HG02938 (cell line): ENCODE data around the gene CISTR.
A peak's percentile ranks its signal among the peaks of the same experiment; 100 is the strongest.

Experiments
- ATAC-seq: cut with Tn5 transposase; IDR thresholded peaks from one replicate; pipeline ENCODE4 v1.9.1; 2021; ENCODE audit warnings: mild to moderate bottlenecking, moderate library complexity; ENCODE audit not compliant: unreplicated experiment

CISTR gene

DNA sequence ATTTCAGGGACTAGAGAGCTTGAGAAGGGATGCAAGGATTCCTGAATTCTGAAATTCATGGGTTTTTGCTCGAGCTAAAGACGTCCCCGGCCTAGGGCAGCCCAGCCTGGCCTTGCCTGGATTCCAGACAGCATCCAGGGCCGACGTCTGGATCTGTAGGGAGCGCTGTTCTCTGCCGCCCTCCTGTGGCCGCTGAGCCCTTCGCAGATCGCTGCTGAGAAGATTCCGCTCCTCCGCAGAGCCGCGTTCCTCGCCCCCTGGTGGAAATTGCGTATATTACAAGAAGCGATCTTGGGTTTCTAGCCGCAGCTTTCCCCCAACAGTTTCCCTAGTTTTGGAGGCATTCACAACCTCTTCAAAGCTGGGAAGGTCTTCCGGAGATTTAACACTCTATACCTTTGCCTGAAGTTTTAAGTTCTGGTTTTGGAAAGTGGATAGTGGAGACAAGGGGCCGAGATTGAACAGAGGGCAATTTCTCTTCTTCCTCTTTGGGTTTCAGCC, 5.1 kb downstream of the CISTR start:
- peak; percentile 42 for ATAC-seq

DNA sequence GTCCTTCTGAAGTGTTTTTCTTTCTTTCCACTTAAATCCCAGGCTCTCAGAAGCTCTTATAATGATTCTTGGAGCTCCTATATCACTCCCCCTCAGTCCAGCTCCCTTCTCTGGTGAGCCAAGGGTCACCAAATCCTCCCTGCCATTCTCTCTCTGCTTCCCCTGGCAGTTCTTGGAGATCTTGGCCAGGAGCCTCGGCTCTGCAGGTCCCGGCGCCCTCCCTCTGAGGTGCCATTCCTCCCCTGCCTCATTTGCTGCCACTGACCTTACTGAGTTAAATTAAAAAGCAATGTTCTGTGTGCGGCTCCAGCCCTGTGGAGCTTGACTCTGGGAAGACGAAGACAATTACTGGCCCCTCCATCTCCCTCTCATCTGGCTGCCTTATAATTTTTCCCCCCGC, 7.0 kb downstream of the CISTR start:
- no peak for ATAC-seq

DNA sequence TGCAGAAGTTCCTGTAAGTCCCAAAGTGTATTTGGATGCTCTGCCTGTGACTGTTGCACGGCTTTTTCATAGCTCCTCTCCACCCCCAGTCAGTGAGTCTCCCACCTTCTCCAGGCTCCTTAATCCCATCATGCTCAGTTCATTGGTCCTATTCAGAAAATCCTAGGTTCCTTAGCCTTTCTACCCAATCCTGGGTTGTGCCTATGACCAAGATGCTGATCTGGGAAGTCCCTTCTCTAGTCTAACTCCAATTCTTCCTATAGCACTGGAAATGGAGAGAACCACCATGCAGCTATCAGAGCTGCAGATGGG, 7.7 kb downstream of the CISTR start:
- ATAC-seq: no peak

DNA sequence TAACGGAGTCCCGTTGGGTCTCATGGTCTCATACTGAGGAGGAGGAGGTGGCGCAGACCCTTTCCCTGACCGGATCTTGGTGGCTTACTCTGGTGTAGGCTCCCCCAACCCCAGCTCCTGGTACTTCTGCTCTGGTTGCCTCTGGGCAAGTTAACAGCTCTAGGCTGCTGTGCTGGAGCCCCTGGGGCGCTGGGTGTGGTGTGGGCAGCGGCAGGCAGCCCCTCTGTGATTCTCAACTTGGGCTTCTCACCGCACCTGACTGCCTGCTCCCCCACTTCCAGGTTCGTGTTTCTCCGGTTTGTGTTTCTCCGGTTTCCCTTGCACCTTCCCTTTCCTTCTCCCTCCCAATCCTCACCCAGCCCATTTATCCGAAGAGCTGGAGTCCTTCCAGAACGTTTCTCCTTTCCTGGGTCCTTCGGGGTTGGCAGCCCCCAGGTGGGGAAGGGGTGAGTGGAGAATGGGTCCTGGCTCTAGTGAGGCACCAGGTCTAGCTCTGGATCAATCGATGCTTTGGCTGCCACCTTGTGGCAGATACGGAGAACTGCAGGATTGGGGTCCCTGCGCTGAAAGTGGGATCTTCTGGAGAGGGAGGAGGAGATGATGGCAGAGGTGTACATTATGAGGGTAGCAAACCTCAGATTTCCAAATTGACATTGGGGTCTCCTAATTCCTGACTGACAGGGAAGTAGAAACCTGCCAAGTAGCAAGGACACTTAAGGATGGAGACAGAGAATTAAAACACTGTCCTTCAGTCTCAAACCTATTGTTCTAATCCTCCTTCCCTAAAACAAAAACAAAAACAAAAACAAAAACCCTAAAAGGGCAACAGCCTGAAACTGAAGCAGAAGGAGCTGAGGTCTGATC, 8.3 kb downstream of the CISTR start:
- ATAC-seq: no peak

DNA sequence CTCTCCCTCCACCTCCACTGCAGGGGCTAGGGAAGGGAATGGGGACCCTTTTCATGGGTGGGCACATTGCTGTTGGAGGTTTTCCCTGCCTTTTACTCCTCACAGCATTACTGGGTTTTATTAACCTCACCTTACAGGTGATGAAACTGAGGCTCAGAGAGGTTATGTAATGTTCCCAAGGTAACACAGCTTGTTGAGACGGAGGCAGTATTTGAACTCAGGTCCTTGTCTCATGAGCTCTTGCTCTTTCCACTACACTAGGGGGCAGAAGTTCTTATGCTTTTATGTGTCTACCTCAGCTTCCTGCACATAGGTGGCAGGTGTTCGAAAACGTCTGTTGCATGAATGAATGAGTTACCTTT, 11.7 kb downstream of the CISTR start:
- no peak for ATAC-seq

DNA sequence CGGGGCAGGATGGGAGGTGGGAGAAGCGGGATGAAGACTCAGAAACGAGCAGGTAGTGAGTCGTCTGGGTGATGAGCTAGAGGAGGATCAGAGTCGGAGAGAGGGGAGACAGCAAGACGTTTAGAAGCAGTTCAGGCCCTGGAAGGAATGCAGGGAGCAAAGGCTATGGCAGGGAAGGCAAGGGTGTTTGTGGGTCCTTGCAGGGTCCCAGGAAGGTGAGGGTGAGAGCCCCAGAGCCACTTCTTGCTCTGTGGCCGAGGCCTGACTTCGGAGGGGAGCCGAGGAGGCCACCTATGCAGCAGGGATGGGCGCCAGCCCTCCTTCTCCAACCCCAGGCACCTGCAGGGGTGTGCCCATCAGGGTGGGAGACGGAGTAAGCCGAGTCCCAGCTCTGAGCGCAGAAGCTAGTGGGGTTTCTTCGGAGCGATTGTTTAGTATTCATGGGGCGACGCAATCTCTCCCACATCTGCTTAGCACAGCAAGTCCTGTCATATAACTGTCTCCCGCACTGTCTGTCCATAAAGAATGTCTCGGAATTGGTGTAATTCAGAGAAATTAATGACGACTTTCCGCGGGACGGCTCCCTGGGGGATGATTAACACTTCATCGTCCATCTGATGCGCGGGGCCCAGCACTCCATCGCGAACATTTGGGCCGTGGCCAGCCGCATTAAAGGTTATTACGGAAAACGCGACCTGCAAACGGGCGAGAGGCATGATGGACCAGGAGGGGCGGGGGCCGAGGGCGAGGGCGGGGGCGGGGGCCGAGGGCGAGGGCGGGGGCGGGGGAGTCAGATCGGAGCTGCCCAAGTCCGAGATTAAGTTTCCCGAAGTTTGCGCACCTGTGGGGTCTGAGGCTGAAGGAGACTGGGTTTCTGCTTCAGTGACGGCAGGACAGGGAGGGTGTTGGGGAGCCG, 12.3 kb downstream of the CISTR start:
- ATAC-seq: no peak

DNA sequence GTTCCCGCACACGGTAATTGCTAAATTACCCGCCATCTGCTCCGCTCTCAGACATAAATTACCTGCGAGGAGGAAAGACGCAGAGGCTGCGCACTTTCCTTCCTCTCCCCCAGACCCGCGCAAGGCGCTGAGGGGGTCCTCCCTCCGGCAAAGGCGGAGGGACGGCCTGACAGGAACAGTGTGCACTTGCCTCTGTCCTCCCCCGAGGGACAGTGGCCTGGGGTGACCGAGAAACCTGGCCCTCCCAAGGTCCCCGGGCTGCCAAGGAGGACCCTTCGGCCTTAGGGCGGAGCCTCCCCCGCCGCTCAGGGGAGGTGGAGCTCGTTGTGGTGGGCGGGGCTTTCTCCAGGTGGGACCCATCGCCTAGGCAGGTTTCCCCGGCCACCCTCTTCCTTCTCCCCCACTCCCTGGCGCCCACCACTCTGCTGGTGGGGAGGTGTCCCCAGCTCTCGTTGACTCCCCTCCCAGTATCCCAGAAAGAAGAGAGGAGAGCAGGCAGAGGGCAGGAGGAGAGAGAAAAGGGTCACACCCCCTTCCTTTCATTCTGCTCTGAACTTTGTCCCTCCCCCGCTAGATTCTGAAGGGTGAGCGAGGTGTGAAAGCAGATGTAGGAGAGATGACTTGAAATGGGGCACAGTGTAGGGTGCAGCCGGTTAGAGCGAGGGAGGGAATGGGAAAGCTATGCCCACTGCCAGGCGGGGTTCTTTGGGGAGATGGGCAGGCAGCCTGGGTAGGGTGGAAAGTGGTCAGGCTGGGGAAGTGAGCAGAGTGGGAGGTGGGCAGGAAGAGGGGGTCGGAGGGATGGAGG, 13.2 kb downstream of the CISTR start:
- no peak for ATAC-seq

DNA sequence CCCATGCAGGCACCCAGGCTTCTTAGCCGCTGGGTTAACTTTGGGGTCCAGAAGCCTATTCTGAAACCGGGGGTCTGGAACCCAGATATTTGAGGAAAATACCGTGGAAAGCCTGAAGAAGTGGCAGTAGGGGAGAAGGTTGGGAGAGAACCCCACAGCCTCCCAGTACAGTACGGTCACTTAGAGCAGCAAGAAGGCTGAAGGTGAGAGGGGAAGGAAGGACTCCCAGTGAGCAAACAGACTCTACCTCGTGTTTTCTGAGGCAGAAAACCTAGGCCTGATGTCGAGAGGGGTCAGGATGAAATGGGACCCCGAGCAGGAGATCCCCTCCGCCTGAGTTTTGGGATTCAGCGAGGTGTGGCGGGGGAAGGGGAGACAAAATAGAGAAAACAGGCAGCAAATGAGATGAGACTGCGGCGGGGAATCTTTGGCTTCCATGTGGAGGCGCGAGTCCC, 13.8 kb downstream of the CISTR start:
- no peak for ATAC-seq

DNA sequence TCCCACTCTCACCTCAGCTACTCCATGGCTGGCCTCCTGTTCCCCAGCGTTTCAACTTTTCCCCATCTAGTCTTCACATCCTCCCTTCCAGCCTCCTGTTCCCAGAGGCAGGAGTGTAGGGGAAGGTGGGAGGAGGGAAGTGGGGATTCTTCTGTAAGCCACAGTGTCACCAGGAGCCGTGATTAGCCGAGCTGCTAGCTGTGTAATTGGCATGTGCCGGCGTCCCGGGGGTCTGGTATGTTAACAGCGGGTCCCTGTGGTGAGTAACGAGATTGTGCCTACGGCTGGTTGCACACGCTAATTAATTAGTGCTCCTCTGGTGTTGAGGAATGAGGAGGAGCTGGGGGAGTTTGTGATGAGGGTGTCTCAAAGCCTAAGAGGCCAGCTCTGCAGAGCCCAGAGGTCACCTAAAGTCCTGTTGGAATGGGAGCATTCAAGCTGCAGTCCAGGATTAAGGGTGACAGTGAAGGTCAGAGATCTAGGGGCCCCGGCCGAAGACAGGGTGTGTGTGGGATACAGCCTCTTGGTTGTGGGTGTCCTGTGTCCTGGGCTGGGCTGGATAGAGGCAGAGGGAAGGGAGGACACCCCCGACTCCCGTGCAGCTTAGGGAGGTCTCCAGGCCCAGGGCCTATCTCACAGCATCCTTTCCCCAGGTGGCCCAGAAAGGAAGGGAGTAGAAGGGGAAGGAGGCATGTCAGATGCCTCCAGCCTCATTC, 14.5 kb downstream of the CISTR start:
- no peak for ATAC-seq

DNA sequence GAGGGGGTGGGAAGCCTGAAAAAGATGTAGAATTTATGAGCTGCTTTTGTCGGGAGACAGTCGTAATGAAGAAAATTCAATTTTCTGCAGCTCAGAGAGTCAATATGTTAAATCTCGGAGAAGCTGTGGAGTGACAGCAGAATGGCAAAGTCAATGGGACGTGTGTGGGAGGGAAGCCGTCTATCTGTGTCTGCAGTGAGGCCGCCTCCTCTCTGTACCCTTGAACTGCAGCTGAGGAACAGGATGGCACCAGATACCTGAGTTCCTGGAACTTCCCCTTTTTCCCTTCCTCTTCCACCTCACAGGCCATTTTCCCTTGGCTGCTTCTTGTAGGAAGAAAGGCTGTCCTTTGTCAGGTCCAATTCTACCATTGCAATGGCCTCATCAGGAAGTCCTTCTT, 15.2 kb downstream of the CISTR start:
- no peak for ATAC-seq

DNA sequence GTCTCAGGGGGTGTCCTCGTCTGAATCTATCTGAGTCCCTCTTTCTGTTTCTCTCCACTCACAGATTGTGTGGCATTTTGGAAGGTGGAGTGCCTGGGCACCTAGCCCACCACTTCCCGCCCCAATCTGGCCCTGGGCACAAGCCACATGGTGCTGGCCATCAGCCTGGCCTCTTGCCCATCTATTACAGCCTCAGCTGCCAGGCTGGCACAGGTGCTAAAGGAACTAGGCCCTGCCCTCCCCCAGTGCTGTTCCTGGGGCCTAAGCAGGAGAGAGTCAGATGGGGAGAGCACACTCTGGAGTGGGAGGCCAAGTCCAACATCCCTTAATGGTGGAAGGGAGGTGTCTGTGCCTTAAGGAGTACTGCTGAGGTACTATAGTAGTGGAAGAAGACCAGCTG, 16.2 kb downstream of the CISTR start:
- no peak for ATAC-seq

DNA sequence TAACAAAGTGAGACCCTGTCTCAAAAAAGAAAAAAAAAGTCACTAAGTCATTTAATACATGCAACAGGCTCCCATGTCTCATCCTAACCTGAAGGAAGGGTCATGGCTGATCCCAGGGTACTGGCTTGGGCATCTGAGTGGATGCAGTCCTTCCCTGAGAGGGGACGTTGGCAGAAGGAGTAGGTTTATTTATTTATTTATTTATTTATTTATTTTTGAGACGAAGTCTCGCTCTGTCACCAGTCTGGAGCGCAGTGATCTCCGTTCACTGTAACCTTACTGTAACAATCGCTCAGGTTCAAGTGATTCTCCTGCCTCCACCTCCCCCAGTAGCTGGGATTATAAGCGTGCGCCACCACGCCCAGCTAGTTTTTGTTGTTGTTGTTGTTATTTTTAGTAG, 17.4 kb downstream of the CISTR start:
- no peak for ATAC-seq

DNA sequence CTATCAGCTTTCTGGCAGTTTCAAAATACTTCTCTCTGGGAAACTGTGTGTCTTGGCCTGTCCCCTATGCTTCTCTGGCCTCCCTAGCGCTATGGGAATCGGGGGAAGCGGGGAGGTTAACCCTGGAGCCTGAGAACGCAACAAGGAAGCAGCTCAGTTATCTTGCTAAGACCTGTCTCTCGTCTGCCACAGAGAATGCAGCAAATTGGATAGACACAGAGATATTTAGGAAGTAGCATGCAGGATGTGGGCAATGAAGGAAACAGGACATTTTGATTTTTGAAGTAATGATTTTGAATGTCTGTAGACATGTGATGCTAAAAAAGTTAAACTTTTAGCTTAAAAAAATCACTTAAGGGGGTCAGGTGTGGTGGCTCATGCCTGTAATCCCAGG, 18.0 kb downstream of the CISTR start:
- ATAC-seq: no peak

DNA sequence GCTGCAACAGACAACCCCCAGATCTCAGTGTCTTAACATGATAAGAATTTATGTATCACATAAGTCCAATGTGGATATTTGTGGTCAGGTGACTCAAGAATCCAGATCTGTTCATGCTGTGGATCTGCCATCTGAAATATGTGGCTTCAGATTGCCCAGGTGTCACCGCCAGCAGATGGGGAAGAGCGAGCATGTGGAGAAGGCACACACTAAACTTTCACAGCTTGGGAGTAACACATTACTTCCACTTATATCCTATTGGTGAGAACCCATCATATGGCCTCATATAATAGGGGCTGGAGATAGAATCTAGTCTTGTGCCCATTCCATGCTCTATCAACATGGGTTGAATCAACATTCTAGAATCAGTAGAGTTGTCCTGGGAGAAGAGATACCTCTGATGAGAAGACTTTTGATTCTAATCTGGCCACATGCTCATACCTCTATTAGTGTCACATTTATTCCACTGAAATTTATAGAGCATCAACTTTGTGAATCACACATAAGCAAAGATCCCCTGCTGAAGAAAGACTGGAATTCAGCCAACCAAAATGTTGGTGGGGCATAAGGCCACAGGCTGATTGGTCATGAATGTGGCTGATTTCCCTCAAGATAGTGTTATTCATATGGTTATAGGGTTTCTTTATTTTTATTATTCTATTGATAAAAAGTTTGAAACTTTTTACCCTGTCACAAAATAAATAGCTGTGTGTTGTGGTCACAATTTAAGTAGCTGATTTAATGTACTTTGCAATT, 18.6 kb downstream of the CISTR start:
- ATAC-seq: no peak

DNA sequence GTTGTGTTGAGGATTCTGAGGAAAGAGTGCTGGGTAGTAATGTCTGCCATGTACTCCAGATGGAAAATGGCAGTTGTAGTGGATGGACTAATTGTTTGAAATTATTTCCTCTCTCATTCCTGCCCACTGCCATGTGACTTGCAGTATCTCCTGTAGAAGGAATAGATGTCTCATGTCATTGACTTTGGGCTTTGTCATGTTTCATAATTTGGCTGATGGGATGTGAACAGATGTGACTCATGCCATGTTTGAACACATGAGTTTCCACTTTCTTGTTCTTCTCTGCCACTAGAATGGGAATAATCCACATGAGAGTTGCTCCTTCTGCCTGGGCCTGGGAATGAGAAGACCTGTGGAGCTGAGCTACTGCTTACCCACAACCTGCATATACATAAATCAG, 22.1 kb downstream of the CISTR start:
- no peak for ATAC-seq

DNA sequence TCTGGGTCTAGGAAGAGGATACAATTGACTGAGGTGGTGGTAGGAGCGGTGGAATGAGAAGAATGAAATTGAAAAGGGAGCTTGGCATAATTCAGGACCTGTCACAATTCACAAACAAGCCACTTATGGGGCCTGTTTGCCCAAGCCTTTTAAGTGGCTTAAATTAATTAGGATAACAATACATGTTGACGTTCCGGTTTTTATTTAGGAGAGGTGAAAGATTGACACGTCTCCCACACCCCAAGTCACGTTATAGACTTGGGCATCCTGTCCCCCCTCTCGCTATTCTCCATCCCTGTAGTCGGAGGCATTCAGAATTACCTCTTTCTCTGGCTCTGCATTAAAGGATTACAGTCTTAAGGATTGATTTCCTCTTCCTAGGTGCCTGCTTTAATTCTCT, 23.6 kb downstream of the CISTR start:
- ATAC-seq: no peak

DNA sequence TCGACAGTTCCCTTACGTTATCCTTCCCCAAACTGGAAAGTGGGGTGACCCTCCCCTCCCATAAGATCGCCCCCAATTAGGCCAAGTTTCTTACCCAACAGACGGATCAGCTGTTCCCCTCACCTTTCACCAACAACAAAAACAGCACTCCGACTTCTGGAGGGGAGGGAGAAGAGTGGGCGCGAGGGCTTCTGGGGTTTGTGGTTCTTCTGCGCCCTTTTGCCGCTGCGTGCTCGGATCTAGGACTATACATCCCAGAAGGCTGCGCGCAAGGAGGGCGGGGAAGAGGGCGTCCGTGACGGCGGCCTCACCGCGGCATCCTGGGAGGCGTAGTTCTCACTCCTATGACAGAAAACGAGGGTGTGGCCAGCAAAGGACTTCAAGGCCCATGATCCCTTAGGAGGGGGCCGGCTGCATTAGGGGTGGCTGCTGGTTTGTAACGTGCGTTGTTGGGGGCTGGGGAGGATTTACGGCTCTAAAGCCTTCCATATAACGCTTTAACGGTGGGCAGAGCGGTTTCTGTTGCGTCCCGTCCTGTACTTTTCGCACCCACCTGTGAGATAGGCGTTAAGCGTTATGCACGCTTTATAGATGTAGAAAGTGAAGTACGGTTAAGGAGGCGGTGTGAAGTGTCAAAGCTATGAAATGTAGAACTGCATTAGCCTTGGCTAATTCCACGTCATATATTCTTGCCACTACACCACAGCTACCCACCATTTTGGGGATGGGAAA, 24.3 kb downstream of the CISTR start, which contains the start of gene CALCOCO1:
CALCOCO1 (minus strand) TSS at position 143 of the 732 bp plus-strand sequence. CDS start 2,210 bp downstream, outside the sequence.
- peak; percentile 98 for ATAC-seq

DNA sequence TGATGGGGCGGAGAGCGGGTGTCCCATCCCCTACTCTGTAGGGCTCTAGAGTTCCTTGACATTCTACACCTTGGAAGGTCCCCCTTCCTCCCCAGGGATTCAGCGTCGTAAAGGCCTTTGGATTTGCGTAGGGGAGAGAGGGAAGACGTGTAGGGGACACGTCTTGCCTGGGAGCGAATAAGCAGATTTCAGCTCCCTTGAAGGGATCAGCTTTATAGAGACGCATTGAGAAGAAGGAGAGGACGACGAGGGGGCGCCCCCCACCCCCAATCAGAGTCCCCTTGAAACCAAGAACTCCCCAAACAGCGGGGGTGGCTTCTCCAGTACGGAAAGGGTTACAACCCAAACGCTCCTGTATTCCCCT, 24.9 kb downstream of the CISTR start:
- ATAC-seq: no peak

DNA sequence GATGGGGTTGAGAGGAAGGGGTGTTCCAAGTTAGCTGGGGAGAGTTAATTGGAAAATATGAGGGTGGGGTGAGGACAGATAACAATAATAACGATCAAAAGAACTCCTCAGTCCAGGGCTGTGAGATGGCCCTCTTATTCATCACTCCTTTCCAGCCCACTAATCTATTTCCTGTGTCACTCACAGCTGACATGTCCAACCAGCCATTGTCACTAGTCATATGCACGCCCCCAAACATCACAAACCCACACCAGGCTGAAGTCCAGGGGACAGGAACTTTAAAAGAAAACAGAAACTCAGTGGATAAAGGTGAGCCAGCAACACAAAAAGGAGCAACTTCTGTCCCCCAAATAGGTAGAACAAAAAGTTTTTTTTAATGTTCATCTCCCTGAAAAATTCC, 25.4 kb downstream of the CISTR start:
- no peak for ATAC-seq
